GM19467 (cell line): ENCODE data around the gene DPP3.
"Not testable (repeated sequence)": the region's sequence is repeated elsewhere in the genome, so short reads cannot be mapped to it uniquely, and the experiment has no call there.

Experiments used
- ATAC-seq: cut with Tn5 transposase; IDR thresholded peaks from one replicate; pipeline ENCODE4 v1.9.1; 2021; ENCODE audit warnings: mild to moderate bottlenecking, moderate library complexity; ENCODE audit not compliant: unreplicated experiment

DPP3 gene

DNA sequence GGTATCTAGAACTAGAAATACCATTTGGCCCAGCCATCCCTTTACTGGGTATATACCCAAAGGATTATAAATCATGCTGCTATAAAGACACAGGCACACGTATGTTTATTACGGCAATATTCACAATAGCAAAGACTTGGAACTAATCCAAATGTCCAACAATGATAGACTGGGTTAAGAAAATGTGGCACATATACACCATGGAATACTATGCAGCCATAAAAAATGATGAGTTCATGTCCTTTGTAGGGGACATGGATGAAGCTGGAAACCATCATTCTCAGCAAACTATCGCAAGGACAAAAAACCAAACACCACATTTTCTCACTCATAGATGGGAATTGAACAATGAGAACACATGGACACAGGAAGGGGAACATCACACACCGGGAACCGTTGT is 16.1 kb upstream of the DPP3 start:
- not testable (repeated sequence) for ATAC-seq

DNA sequence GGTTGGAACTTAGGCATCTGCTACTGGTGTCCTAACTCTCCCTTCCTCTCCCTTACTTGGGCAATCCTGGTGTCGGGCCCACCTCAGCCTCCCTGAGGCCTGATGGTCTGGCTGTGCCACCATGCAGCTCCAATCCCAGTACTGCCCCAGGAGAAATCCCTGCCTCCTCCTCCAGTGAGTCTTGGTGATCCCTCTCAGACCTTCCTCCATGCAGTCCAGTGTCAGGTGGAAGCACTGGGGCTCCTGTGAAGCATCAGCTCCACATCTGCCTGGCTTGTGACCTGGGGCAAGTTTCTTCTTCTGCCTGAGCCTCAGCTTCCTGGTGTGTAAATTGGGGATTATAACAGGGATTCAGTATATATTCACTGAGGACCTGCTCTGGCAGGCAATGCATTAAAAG is 15.3 kb upstream of the DPP3 start:
- ATAC-seq: no peak

DNA sequence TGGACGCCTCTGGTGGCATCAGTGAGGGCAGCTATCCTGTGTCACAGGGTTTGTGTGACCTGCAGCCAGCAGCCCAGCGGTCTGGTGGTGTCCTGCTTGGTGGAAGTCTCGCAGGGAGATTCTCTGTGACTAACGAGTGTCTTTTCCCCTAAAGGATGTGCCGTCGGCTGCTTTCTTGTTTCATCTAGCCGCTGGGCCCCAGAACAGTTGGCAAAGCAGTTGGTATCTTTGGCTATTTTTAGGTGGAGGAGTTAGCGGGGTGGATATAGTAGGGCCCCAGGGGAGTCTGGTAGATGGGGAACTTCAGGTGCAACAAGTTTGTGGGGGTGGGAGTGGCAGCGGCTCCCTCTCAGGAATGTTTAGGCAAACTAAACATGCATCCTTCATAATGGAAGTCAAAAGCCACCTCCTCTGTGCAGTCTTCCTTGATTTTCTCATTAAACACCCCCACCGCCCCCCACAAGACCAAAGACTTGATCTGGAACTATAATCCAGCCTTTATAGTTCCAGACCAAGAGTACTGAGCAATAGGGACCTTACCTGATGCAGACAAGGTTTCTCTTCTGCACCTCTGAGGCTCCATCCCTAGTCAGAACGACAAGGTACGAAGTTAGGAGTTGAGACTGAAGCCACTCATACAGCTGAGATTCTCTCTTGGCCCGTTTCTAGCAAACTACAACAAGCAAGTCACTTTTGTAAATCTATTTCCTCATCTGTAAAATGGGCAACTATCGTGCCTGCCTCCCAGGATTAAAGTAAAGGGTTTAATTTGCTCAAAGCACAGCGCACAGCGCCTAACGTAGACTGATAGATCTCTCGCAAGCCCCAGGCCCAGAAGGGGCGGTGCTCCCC is 14.6 kb upstream of the DPP3 start:
- ATAC-seq: no peak

DNA sequence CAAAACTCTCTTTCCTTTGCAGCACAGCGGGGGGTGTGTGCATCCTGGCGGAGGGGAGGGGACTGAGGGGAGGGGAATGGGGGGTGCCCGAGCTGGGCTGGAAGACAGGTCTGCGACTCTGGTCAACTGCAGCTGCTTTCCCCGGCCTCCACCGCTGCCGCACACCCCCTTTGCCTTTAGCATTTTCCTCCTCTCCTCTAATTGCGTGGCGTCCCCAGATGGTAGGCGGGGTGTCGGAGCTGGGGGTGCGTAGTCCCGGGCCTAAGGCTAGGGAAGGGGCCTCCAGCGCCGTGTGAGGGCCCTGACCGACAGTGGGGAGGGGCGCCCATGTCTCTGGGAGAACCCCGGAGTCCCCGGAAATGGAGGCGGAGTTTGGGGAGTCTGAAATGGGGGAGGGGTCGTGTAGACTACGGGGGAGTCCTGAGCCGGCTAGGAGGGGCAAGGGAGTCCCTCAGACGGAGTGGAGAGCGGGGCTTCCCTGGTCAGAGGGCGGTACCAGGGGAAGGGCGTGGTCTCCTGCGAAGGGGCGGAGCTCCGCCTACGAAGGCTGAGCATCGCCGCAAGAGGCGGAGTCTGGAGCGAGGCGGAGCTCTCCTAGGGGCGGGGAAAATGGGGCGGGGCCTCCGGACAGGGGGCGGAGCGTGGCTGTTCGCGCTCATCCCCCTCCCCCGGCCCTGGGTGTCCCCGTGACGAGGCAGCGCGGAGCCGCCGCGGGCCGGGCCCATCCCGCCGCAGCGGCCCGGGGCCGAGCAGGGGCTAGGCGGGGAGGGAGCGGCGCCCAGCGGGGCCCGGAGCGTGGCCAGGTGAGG is 13.8 kb upstream of the DPP3 start, which contains the start of gene PELI3:
Gene PELI3 (plus strand): TSS at position 681 of the 809 bp plus-strand sequence. CDS start 1,224 bp downstream, outside the sequence.
- peak; percentile 81 for ATAC-seq

DNA sequence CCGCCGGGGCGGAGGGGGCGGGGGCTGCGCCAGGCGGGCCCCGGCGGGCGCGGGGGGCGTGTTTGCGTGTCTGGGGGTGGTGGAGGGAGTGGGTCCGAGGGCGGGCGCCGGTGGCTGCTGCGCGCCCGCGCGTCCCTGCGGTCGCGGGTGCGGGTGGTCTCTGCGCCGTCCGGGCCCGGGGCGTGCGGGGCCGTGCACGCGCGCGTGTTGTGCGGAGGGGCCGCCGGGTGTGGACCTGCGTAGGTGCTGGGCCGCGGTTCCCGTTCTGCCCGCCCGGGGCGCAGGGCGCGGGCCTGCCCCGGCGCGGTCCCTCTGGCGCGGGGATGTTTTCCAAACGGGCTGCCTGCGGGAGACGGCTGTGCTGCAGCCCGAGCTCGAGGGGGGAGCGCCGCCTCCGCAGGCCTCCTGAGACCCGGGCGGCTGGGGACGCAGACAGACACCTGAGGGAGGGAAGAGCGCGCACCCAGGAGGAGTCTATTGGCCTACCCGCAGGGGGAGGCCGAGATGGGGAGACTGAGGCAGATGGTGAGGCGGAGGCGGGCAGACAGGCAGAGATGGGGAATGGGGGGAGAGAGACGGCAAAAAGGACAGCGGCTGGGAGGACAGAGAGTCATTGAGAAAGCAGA is 13.1 kb upstream of the DPP3 start:
- ATAC-seq: peak; percentile 34

DNA sequence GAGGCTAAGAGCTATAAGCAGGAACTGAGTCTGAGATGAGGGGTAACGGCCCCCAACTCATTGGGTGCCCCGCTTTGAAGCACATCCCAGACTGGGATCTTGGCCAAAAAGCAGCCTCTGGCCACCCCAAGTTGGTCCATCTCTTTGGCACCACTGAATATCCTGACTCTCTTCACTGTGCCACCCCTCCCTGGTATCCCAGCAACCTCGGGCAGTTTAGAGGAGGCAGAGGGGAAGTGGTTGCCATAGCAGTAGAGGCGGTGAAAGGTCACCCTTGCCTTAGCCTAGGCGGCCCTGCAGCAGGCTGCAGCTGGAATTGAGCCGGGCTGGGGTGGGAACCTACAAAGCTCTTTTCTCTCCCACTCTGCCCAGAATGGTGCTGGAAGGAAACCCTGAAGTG is 12.5 kb upstream of the DPP3 start:
- ATAC-seq: no peak

DNA sequence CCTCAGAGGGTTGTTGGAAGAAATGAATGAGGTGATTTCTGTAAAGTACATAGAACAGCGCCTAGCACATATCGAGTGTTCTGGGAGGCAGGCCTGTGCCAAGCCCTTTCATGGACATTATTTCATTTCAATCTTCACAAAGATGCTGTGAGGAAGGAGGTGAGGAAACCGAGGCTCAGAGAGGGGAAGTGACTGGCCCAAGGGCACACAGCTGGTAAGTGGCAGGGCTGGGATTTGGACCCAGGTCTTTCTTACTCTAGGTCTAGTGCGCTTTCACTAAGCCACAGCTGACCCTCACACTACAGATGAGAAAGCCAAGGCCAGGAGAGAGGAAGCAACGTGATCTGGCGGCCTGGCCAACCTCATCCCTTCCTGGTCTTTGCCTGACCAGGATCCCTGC is 11.5 kb upstream of the DPP3 start:
- ATAC-seq: no peak

DNA sequence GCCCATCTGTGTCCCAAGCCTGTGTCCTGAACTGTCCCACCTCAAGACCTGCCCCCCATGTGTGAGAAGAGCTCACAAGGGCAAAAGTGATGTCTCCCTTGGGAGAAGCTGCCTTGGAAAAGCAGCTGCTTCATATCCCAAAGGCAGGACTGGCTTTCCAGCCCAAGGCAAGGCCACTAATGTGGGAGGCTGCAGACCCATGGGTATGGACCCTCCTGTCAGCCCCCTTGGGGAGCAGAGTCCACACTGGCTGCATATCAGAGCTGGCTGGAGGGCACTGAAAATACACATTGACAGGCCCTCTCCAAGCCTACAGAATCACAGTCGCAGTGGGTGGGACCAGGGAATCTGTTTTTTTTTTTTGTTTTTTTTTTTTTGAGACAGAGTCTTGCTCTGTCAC is 10.8 kb upstream of the DPP3 start:
- no peak for ATAC-seq

DNA sequence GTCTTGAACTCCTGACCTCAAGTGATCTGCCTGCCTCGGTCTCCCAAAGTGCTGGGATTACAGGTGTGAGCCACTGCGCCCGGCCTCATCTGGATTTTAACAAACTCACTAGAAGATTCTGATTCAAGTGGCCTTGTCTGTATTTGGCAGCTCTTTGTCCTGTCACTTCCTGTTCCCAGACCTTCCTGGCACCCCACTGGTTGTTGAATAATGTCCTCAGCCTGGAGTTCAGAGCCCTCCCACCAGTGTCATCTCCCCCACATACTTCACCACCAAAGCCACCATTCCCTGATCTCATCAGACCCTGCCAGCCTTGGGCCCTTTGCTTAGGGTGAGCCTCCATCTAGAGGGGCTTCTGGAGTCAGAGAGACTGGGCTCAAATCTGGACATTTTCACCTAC is 10.2 kb upstream of the DPP3 start:
- no peak for ATAC-seq

DNA sequence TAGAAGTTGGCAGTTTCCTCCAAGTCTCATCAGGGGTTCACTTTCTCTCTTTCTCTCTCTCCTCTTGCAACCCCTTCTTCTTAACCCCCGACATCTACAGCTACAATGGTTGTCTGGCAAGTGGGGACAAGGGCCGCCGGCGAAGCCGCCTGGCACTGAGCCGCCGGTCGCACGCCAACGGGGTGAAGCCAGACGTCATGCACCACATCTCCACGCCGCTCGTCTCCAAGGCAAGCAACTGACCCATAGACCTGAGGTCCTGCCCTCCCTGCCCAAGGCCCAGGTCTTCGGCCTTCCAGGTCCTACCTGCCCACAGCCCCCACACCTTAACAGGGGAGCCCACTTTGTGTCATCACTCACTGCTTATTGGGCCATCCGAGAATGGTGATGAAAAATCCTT is 9.1 kb upstream of the DPP3 start:
- ATAC-seq: no peak

DNA sequence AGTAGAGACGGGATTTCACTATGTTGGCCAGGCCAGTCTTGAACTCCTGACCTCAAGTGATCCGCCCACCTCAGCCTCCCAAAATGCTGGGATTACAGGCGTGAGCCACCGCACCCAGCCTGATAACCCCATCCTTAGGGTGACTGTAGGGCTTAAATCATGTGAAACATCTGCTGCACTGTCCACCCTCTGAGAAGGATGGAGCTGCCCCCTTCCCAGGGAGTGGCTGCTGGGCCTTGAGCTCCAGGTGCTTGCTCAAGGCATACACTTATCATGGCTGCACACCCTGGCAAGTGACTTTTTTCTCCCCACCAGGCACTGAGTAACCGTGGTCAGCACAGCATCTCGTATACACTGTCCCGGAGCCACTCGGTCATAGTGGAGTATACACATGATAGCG is 8.2 kb upstream of the DPP3 start:
- ATAC-seq: no peak

DNA sequence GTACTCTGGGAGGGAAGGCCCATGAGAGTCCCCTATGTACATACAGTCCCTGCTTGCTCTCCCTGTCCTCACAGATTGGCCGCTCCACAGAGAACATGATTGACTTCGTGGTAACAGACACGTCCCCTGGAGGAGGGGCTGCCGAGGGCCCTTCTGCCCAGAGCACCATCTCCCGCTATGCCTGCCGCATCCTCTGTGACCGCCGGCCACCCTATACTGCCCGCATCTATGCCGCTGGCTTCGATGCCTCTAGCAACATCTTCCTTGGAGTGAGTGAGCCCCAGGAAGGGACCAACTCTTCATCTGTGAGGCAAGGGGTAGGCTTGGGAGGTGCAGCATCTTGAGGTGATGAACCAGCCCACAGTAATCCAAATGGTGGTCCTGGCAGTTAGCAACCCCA is 7.1 kb upstream of the DPP3 start:
- ATAC-seq: no peak

DNA sequence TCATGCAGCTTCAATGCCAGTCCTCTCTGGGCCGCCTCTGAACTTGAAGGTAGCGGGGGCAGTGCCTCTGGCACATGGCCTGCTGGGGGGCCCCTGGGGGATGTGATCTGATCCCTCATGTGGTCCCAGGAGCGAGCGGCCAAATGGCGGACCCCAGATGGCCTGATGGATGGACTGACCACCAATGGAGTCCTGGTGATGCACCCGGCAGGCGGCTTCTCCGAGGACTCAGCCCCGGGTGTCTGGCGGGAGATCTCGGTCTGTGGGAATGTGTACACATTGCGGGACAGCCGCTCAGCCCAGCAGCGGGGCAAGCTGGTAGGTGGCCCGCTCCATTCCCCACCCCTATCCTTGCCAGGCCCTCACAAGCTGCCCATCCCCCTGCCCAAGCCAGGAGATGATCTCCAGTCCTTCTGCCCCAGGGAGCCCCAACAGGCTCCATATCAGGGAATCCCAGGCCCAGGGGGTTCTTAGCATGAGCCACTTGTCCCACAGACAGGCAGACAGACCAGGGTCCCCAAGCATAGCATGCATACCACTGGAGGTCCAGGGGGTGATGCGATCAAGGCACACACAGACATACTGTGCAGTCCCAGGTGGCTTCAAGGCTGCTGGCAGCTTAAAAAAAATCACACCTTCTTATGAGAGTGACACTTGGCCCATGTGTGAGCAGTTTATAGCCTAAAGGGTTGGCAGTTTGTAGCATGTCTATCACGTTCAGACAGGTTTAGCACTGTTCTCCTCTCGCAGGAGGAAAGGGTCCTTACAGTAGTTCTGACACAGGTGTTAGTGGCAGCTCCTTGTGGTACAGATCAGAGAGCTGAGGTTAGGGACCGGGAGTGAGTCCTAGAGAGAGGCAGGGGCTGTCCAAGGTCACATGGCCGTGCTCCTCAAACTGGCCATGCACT is 6.4 kb upstream of the DPP3 start:
- no peak for ATAC-seq

DNA sequence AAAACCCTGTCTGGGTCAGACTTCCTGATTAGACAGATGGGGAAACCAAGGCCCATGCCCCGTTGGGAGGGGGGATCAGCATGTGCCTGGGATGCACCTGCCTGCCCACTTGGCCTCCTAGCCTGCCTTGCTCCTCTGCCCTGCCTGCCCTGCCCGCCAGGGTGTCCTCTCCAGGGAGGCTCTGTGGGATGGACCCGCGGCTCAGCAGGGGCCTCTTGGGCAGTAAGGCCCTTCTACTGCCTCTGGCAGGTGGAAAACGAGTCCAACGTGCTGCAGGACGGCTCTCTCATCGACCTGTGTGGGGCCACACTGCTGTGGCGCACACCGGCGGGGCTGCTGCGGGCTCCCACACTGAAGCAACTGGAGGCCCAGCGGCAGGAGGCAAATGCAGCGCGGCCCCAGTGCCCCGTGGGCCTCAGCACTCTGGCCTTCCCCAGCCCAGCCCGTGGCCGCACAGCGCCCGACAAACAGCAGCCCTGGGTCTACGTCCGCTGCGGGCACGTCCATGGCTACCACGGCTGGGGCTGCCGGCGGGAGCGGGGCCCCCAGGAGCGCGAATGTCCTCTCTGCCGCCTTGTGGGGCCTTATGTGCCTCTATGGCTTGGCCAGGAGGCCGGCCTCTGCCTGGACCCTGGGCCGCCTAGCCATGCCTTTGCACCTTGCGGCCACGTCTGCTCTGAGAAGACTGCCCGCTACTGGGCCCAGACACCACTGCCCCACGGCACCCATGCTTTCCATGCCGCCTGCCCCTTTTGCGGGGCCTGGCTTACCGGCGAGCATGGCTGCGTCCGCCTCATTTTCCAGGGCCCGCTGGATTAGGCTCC is 4.7 kb upstream of the DPP3 start:
- no peak for ATAC-seq

DNA sequence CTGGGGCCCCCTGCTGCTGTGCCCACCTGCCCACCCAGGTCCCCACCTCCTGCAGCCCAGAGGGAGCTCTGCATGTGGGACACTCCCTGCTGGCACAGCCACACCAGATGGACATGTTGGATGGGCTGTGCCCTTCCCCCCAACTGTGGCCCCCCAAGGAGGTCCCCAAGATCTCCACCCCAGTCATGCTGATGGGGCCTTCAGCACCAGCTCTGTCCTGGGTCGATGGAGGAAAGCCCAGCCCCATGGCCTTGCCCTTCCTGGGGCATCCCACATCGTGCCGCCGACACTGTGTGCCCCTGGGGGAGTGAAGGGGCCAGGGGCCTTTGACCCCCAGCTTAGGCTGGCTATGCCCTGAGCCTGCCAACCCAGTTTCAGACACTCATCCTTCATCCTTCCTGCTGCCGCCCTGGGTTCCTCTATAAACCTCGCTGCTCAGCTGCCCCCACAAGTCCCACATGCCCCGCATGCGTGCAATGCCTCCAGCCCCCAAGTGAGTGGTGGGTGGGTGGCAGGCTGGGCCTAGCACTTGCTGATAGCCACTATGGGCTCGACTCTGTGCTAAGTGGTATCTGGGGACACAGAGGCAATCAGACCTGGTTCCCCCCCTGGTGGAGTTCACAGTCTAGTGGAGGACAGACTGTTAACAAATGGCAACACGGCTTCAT is 3.9 kb upstream of the DPP3 start:
- ATAC-seq: no peak

DNA sequence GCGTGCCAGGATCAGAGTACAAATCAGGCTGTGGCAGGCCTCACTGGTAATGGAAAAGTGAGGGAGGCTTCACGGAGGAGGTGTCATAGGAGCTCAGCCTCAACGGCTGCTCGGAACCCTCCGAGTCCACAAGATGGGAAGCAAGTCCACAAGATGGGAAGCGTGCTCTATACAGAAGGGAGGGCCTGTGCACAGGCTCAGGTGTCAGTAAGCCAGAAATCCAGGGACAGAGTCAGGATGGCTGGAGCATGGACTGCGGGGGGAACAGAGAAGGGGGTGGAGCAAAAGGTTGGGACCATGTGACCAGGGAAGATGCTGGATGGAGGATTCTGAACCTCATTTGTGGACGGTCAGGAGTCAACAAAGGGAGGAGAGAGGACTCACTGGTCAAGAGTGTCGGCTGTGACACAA is 3.4 kb upstream of the DPP3 start:
- no peak for ATAC-seq

DNA sequence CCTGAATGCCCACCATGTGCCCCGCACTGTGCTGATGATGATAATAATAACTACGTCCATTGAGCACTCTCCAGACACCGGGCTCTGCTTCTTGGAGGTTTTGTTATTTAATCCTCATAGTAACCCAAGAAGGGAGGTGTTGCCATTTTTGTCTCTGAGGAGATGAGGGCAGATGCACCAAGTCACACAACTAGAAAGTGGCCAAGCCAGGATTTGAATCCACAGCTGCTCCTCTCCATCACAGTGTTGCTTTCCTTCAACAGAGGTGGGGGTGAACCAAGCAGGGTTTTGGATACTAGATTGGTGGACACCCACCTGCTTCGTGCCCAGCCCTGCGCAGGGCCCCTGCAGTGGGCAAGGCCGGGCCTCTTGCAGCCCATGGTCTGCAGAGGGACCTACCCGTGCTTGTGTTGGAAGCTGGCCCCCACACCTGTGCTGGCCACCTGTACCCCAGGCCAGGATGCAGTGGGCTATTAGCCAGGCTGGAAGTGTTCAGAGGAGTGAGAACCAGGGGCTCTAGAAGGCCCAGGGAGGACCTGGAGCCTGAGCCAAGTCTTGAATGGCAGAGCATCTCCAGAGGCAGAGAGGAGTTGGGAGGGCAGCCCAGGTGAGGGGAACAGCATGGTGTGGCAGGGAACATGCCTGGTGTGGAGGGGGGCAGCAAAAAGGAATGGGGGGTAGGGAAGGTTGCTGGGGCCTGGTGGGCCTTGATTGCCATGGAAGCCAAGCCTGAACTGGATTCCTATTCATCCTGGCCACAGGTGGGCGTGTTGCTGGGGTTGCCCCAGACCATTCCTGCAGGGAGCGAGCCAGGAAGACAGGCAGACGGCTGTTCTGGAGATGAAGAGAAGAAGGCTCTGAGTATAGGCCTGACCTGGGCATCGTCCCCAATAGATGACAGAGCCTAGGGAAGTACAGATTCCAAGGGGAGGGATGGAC is 2.7 kb upstream of the DPP3 start:
- no peak for ATAC-seq

DNA sequence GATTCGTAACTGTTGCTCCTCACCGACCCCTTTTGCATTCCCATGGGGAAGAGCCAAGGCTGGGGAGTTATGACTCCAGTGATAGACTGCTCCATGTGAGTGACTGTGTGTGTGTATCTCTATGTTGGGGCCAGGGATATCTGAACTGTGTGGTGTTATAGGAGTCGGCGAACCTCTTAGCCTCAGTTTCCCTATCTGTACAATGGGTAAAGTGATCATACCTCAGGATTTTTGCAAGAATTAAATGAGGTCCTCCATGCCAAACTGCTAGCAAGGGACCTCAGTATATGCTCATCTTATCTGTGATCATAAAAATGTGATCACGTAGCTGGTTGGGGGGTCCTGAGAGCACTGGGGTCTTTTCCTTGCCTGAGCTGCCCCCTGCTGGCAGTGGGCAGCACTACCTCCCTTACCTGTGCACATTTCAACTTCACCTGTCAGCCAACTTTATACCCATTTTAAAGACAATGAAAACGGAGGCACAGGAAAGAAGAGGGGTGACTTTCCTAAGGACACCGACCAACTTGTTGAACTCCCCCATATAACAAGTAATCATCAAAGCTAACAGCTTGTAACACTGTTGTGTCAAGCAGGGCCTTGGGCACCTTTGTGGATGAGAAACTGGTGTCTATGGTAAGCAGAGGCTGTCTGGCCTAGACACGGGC is 1.4 kb upstream of the DPP3 start:
- no peak for ATAC-seq
